Measurements from ENCODE around the gene ZNF579.

GRCh38 chr19:55536951-55537740 lies 43.5 kb downstream of the ZNF579 start, which contains the start of gene SBK2:
- no peak for TF ChIP-seq JUND (IDR thresholded peaks at IDR 0.05; ENCODE audit: low read depth, low read length)
- no peak for TF ChIP-seq NFIC (IDR thresholded peaks at IDR 0.05; ENCODE audit: low read depth, low read length)
- no peak for TF ChIP-seq EZH2 (IDR thresholded peaks at IDR 0.05; ENCODE audit: borderline replicate concordance, control insufficient read depth, low read depth, low read length)
- TF ChIP-seq ATF3 (IDR thresholded peaks at IDR 0.05; ENCODE audit: borderline replicate concordance, extremely low read depth, low read depth, low read length) = no peak
- no peak for TF ChIP-seq NBN (IDR thresholded peaks at IDR 0.05)
- TF ChIP-seq CTCF (IDR thresholded peaks at IDR 0.05 in 2 of 3, conservative IDR thresholded peaks at IDR 0.05 in 1 of 3; ENCODE audit: control insufficient read depth in 2 of 3, extremely low read depth in 1 of 3, insufficient read depth in 1 of 3, low read depth in 3 of 3, low read length in 3 of 3) = 0 out of 6 replicates have a peak, but pooled peaks of 1 of the 3 experiments have one; percentile 4
- TF ChIP-seq NFYB (IDR thresholded peaks at IDR 0.05; ENCODE audit: insufficient read depth, low read depth, low read length) = no peak
- TF ChIP-seq CBFB (IDR thresholded peaks at IDR 0.05; ENCODE audit: low read depth) = no peak
- no peak for TF ChIP-seq ATF2 (IDR thresholded peaks at IDR 0.05; ENCODE audit: low read length)
- no peak for TF ChIP-seq KDM1A (IDR thresholded peaks at IDR 0.05; ENCODE audit: borderline replicate concordance)
- no peak for TF ChIP-seq RBBP5 (conservative IDR thresholded peaks at IDR 0.05)
- no peak for TF ChIP-seq POLR2A (IDR thresholded peaks at IDR 0.05; ENCODE audit: low read depth, low read length)
- TF ChIP-seq ZBTB40 (IDR thresholded peaks at IDR 0.05; ENCODE audit: borderline replicate concordance) = no peak
- TF ChIP-seq BHLHE40 (IDR thresholded peaks at IDR 0.05; ENCODE audit: borderline replicate concordance in 1 of 2, low read depth in 2 of 2, low read length in 1 of 2) = no peak
